HepG2 (cell line): ENCODE results near the gene HOMEZ. TPM values are rescaled to one million over a fixed set of nuclear protein-coding genes. Genes with fewer than 3 reads are reported as not detected.

Experiments
- ARID2 ChIP-seq: sonication (generic); formaldehyde crosslinking; IDR thresholded peaks from 2 replicates; pipeline ENCODE4 v1.8.1; 2022; ENCODE audit warnings: mild to moderate bottlenecking, missing genetic modification reagents, borderline replicate concordance
- ELF4 ChIP-seq: sonication (generic); formaldehyde crosslinking; IDR thresholded peaks from 2 replicates; pipeline ENCODE4 v1.5.0; 2020; ENCODE audit warnings: missing genetic modification reagents, mild to moderate bottlenecking, moderate library complexity, borderline replicate concordance
- ETV5 ChIP-seq: IDR thresholded peaks from 2 replicates; pipeline ENCODE4 v1.6.1; 2018; ENCODE audit warnings: missing biosample characterization, missing genetic modification reagents, inconsistent platforms, borderline replicate concordance
- MED13 ChIP-seq: sonication (generic); formaldehyde crosslinking; IDR thresholded peaks from 2 replicates; pipeline ENCODE4 v1.5.0; 2020; ENCODE audit warnings: missing genetic modification reagents
- NCOR1 ChIP-seq: fragments of 200-600 bp; sonication (generic); IDR thresholded peaks from 2 replicates; pipeline ENCODE4 v1.7.0; 2017; ENCODE audit warnings: antibody characterized with exemption, low read length, borderline replicate concordance
- RFXANK ChIP-seq: IDR thresholded peaks from 2 replicates; pipeline ENCODE4 v1.6.1; 2016
- RNF2 ChIP-seq: fragments of 450-650 bp; conservative IDR thresholded peaks from 2 replicates; pipeline ENCODE4 v1.6.1; 2016; ENCODE audit warnings: low read depth
- THAP7 ChIP-seq: sonication (generic); formaldehyde crosslinking; IDR thresholded peaks from 2 replicates; pipeline ENCODE4 v1.8.1; 2023; ENCODE audit warnings: mild to moderate bottlenecking, missing genetic modification reagents
- ZFY ChIP-seq: sonication (generic); formaldehyde crosslinking; IDR thresholded peaks from 2 replicates; pipeline ENCODE4 v1.4.0; 2020; ENCODE audit warnings: missing genetic modification reagents
- ZHX2 ChIP-seq, 2 experiments: sonication (generic) in 1 of 2; formaldehyde crosslinking in 1 of 2; IDR thresholded peaks; 2 replicates each; pipeline versions ENCODE4 v1.6.1 to v1.9.0; 2014 to 2022; ENCODE audit warnings: antibody characterized with exemption in 1 of 2, borderline replicate concordance in 1 of 2, inconsistent platforms in 1 of 2, low read depth in 1 of 2, missing genetic modification reagents in 1 of 2
- ZNF234 ChIP-seq: sonication (generic); formaldehyde crosslinking; conservative IDR thresholded peaks from 2 replicates; pipeline ENCODE4 v1.5.1; 2020; ENCODE audit warnings: mild to moderate bottlenecking, missing genetic modification reagents
- ZNF44 ChIP-seq: sonication (generic); formaldehyde crosslinking; IDR thresholded peaks from 2 replicates; pipeline ENCODE4 v1.5.1; 2020; ENCODE audit warnings: mild to moderate bottlenecking, missing genetic modification reagents
- ZNF468 ChIP-seq: sonication (generic); formaldehyde crosslinking; IDR thresholded peaks from 2 replicates; pipeline ENCODE4 v1.8.0; 2022; ENCODE audit warnings: mild to moderate bottlenecking, moderate library complexity, missing genetic modification reagents
- ZNF747 ChIP-seq: sonication (generic); formaldehyde crosslinking; IDR thresholded peaks from 2 replicates; pipeline ENCODE4 v1.8.1; 2023; ENCODE audit warnings: missing genetic modification reagents, mild to moderate bottlenecking, borderline replicate concordance
- polyA plus RNA-seq, 8 experiments: library from polyadenylated mRNA; depleted of rRNA in 3 of 8; stranded (reverse) in 7 of 8; unstranded in 1 of 8; fragments of >200 nt; fragmentation: Illumina TruSeq in 4 of 8; extraction: Trizol in 4 of 8; gene quantifications; 2 replicates each; pipeline versions ENCODE4 v1.2.1 to v1.2.3, GENCODE V29; 2011 to 2016; ENCODE audit warnings: low read depth in 4 of 8, missing spikeins in 1 of 8, mixed read lengths in 1 of 8; ENCODE audit not compliant: insufficient read depth in 1 of 8
- total RNA-seq, 5 experiments: library from RNA; depleted of rRNA; stranded (reverse); fragments of >200 nt; fragmentation: Illumina TruSeq; extraction: Trizol; gene quantifications; 2 replicates each; pipeline ENCODE4 v1.2.3, GENCODE V29; 2016; ENCODE audit warnings: low read depth in 1 of 5
- TF ChIP-seq, protein P1 (sequence below): sonication (generic); formaldehyde crosslinking; IDR thresholded peaks from 2 replicates; pipeline ENCODE4 v1.9.0; 2021; ENCODE audit warnings: mild to moderate bottlenecking, missing genetic modification reagents
- TF ChIP-seq, protein P2 (sequence below): sonication (generic); formaldehyde crosslinking; IDR thresholded peaks from 2 replicates; pipeline ENCODE4 v1.5.0; 2020; ENCODE audit warnings: missing genetic modification reagents

Gene HOMEZ
- total and polyA plus RNA-seq, 2 of the 13 experiments (the other 11 are each of a cell fraction or from before 2014, with no cell fraction given): 14.5 to 31.8 TPM

- TF ChIP-seq ZNF44 (CRISPR knock-in tag) (peak; percentile 97; the same call in 1 of the 2 replicates), ZNF234 (CRISPR knock-in tag) (no peak), THAP7 (CRISPR knock-in tag) (peak; percentile 98), ELF4 (CRISPR knock-in tag) (0 out of 2 replicates have a peak, but pooled peaks have one; percentile 2), ETV5 (peak; percentile 69; the same call in 1 of the 2 replicates), RNF2 (peak; percentile 98), ARID2 (CRISPR knock-in tag) (peak; percentile 98), MED13 (CRISPR knock-in tag) (peak; percentile 30; the same call in 1 of the 2 replicates), NCOR1 (no peak), ZNF468 (CRISPR knock-in tag) (peak; percentile 98; the same call in 1 of the 2 replicates), RFXANK (CRISPR knock-in tag) (peak; percentile 59), ZFY (peak; percentile 99), ZNF747 (CRISPR knock-in tag) (peak; percentile 71; the same call in 1 of the 2 replicates), ZHX2 (IDR thresholded peaks at IDR 0.05; ENCODE audit: low read depth) (no peak; the same call in 1 of the 2 replicates), ZHX2 (CRISPR knock-in tag; IDR thresholded peaks at IDR 0.05; ENCODE audit: borderline replicate concordance) (peak; percentile 97)
- TF ChIP-seq, protein P1, sequence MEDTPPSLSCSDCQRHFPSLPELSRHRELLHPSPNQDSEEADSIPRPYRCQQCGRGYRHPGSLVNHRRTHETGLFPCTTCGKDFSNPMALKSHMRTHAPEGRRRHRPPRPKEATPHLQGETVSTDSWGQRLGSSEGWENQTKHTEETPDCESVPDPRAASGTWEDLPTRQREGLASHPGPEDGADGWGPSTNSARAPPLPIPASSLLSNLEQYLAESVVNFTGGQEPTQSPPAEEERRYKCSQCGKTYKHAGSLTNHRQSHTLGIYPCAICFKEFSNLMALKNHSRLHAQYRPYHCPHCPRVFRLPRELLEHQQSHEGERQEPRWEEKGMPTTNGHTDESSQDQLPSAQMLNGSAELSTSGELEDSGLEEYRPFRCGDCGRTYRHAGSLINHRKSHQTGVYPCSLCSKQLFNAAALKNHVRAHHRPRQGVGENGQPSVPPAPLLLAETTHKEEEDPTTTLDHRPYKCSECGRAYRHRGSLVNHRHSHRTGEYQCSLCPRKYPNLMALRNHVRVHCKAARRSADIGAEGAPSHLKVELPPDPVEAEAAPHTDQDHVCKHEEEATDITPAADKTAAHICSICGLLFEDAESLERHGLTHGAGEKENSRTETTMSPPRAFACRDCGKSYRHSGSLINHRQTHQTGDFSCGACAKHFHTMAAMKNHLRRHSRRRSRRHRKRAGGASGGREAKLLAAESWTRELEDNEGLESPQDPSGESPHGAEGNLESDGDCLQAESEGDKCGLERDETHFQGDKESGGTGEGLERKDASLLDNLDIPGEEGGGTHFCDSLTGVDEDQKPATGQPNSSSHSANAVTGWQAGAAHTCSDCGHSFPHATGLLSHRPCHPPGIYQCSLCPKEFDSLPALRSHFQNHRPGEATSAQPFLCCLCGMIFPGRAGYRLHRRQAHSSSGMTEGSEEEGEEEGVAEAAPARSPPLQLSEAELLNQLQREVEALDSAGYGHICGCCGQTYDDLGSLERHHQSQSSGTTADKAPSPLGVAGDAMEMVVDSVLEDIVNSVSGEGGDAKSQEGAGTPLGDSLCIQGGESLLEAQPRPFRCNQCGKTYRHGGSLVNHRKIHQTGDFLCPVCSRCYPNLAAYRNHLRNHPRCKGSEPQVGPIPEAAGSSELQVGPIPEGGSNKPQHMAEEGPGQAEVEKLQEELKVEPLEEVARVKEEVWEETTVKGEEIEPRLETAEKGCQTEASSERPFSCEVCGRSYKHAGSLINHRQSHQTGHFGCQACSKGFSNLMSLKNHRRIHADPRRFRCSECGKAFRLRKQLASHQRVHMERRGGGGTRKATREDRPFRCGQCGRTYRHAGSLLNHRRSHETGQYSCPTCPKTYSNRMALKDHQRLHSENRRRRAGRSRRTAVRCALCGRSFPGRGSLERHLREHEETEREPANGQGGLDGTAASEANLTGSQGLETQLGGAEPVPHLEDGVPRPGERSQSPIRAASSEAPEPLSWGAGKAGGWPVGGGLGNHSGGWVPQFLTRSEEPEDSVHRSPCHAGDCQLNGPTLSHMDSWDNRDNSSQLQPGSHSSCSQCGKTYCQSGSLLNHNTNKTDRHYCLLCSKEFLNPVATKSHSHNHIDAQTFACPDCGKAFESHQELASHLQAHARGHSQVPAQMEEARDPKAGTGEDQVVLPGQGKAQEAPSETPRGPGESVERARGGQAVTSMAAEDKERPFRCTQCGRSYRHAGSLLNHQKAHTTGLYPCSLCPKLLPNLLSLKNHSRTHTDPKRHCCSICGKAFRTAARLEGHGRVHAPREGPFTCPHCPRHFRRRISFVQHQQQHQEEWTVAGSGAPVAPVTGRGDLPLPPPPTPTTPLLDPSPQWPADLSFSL (CRISPR knock-in tag): peak; percentile 86; the same call in 1 of the 2 replicates
- TF ChIP-seq, protein P2, sequence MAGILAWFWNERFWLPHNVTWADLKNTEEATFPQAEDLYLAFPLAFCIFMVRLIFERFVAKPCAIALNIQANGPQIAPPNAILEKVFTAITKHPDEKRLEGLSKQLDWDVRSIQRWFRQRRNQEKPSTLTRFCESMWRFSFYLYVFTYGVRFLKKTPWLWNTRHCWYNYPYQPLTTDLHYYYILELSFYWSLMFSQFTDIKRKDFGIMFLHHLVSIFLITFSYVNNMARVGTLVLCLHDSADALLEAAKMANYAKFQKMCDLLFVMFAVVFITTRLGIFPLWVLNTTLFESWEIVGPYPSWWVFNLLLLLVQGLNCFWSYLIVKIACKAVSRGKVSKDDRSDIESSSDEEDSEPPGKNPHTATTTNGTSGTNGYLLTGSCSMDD (CRISPR knock-in tag): 0 out of 2 replicates have a peak, but pooled peaks have one; percentile 76
These were observed 16.0 kb upstream of the HOMEZ start (continued) for GRCh38 chr14:23301969-23302289.
